K562 (cell line): ENCODE measurements around the gene NXF1. TPM values are rescaled to one million over a fixed set of nuclear protein-coding genes. Genes with fewer than 3 reads are reported as not detected.

Experiments
- ADNP ChIP-seq: fragments of 200-800 bp; sonication (Bioruptor generic); IDR thresholded peaks from 2 replicates; pipeline ENCODE4 v1.6.1; 2016; ENCODE audit warnings: missing genetic modification characterization, missing compliant biosample characterization
- CBX1 ChIP-seq: sonication (generic); IDR thresholded peaks from 2 replicates; pipeline ENCODE4 v1.6.1; 2016; ENCODE audit warnings: antibody characterized with exemption, low read depth, mild to moderate bottlenecking
- CREB1 ChIP-seq, 2 experiments: sonication (generic) in 1 of 2; formaldehyde crosslinking in 1 of 2; IDR thresholded peaks; 2 replicates each; pipeline versions ENCODE4 v1.6.1 to v1.8.0; 2012 to 2022; ENCODE audit warnings: inconsistent platforms in 1 of 2, mild to moderate bottlenecking in 1 of 2, missing genetic modification reagents in 1 of 2, moderate library complexity in 1 of 2
- DPF2 ChIP-seq: fragments of 450-650 bp; IDR thresholded peaks from 2 replicates; pipeline ENCODE4 v1.6.1; 2016
- HDAC2 ChIP-seq: fragments of 450-650 bp; IDR thresholded peaks from 2 replicates; pipeline ENCODE4 v1.6.1; 2016; ENCODE audit warnings: mild to moderate bottlenecking
- HNRNPUL1 ChIP-seq: fragments of 200-400 bp; formaldehyde crosslinking; IDR thresholded peaks from 2 replicates; pipeline ENCODE4 v1.6.1; 2017; ENCODE audit warnings: low read length
- NR2C1 ChIP-seq, 2 experiments: fragments of 450-650 bp; IDR thresholded peaks; 2 replicates each; pipeline ENCODE4 v1.6.1; 2017; ENCODE audit warnings: mild to moderate bottlenecking in 2 of 2, antibody characterized with exemption in 1 of 2, inconsistent platforms in 1 of 2, missing compliant biosample characterization in 1 of 2, missing genetic modification characterization in 1 of 2
- TAF1 ChIP-seq: IDR thresholded peaks from 2 replicates; pipeline ENCODE4 v1.6.1; 2011; ENCODE audit warnings: mild to moderate bottlenecking, low read length, moderate library complexity; ENCODE audit not compliant: insufficient read depth, control insufficient read depth, severe bottlenecking; ENCODE audit errors: extremely low read depth
- ZBTB17 ChIP-seq: fragments of 450-650 bp; formaldehyde crosslinking; IDR thresholded peaks from 2 replicates; pipeline ENCODE4 v1.4.0; 2020; ENCODE audit warnings: mild to moderate bottlenecking
- ZNF24 ChIP-seq: fragments of 450-650 bp; IDR thresholded peaks from 2 replicates; pipeline ENCODE4 v1.6.1; 2016
- ZNF436 ChIP-seq: fragments of 250-450, 450-650 bp; sonication (Bioruptor Pico); formaldehyde crosslinking; IDR thresholded peaks from 2 replicates; pipeline ENCODE4 v1.7.0; 2020; ENCODE audit warnings: mild to moderate bottlenecking
- ZNF668 ChIP-seq: fragments of 250-450 bp; sonication (Bioruptor Pico); IDR thresholded peaks from 2 replicates; pipeline ENCODE4 v1.8.0; 2022; ENCODE audit warnings: mild to moderate bottlenecking, inconsistent platforms
- polyA plus RNA-seq, 8 experiments: library from polyadenylated mRNA; depleted of rRNA in 4 of 8; stranded (reverse) in 5 of 8; unstranded in 3 of 8; fragments of >200 nt; fragmentation: Nextera tagmentation in 2 of 8; fragmentation: Illumina TruSeq in 1 of 8; extraction: Ambion mirVana in 2 of 8; extraction: Trizol in 1 of 8; gene quantifications; 2 replicates each; pipeline versions ENCODE4 v1.2.1 to v1.2.3, GENCODE V29; 2011 to 2014; ENCODE audit warnings: inconsistent platforms in 1 of 8, missing spikeins in 1 of 8
- total RNA-seq, 7 experiments: library from RNA; depleted of rRNA in 6 of 7; stranded (reverse); fragments of >200 nt in 6 of 7; fragmentation: Illumina TruSeq in 2 of 7; extraction: Trizol in 2 of 7; gene quantifications; 2 replicates each; pipeline versions ENCODE4 v1.2.1 to v1.2.3, GENCODE V29; 2011 to 2021; ENCODE audit warnings: low replicate concordance in 1 of 7
- TF ChIP-seq, protein P1 (sequence below): fragments of 450-650 bp; IDR thresholded peaks from 2 replicates; pipeline ENCODE4 v1.6.1; 2016; ENCODE audit warnings: low read depth
- TF ChIP-seq, protein P2 (sequence below): fragments of 250-450 bp; sonication (Bioruptor Pico); IDR thresholded peaks from 2 replicates; pipeline ENCODE4 v1.4.0; 2020

Gene NXF1
- total and polyA plus RNA-seq, 9 of the 15 experiments (the other 6 are each of a cell fraction or from before 2014, with no cell fraction given) = 18.1 to 98.3 (median 35.8) TPM

DNA sequence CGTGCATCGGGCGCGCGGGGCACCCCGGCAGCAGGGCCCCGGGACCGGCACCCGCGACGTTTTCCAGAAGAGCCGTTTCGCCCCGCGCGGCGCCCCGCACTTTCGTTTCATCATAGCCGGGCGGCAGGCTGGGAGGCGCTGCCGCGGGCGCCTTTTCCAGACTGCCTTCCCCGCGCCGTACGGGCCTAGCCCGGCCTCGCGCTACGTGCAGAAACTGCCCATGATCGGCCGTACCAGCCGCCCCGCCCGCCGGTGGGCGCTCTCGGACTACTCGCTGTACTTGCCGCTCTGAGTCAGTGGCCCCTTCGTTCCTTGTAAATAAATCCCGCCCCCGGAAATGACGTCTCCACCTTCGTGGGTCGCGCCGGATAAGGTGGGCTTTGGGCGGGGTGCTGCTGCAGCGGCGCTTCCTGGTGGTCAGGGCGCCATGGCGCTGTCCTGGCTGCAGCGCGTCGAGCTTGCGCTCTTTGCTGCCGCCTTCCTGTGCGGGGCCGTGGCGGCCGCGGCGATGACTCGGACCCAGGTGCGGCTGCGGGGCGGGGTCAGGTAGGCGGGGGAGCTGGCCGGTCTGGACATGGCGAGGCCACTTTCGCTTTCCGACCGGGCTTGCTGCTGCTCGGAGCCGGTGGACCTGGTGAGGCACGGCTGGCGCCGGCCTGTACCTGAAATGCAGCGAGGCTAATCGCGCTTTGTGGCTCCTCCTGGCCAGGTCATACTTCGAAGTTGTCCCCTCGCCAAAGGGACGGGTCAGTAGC lies 18.1 kb downstream of the NXF1 start, which contains the start of gene TMEM179B (continued):
- TF ChIP-seq NR2C1 (IDR thresholded peaks at IDR 0.05) (no peak; the same call in 1 of the 2 replicates), NR2C1 (tag; IDR thresholded peaks at IDR 0.05) (no peak), CREB1 (IDR thresholded peaks at IDR 0.05) (peak; percentile 94), CREB1 (CRISPR knock-in tag; IDR thresholded peaks at IDR 0.05) (peak; percentile 97), ZNF436 (CRISPR knock-in tag) (no peak), TAF1 (peak; percentile 90), ADNP (tag) (no peak), HNRNPUL1 (no peak), CBX1 (peak; percentile 94; the same call in 1 of the 2 replicates), ZNF24 (no peak), ZNF668 (CRISPR knock-in tag) (no peak), ZBTB17 (peak; percentile 83), DPF2 (no peak; the same call in 1 of the 2 replicates), HDAC2 (peak; percentile 56; the same call in 1 of the 2 replicates)
- TF ChIP-seq, protein P1, sequence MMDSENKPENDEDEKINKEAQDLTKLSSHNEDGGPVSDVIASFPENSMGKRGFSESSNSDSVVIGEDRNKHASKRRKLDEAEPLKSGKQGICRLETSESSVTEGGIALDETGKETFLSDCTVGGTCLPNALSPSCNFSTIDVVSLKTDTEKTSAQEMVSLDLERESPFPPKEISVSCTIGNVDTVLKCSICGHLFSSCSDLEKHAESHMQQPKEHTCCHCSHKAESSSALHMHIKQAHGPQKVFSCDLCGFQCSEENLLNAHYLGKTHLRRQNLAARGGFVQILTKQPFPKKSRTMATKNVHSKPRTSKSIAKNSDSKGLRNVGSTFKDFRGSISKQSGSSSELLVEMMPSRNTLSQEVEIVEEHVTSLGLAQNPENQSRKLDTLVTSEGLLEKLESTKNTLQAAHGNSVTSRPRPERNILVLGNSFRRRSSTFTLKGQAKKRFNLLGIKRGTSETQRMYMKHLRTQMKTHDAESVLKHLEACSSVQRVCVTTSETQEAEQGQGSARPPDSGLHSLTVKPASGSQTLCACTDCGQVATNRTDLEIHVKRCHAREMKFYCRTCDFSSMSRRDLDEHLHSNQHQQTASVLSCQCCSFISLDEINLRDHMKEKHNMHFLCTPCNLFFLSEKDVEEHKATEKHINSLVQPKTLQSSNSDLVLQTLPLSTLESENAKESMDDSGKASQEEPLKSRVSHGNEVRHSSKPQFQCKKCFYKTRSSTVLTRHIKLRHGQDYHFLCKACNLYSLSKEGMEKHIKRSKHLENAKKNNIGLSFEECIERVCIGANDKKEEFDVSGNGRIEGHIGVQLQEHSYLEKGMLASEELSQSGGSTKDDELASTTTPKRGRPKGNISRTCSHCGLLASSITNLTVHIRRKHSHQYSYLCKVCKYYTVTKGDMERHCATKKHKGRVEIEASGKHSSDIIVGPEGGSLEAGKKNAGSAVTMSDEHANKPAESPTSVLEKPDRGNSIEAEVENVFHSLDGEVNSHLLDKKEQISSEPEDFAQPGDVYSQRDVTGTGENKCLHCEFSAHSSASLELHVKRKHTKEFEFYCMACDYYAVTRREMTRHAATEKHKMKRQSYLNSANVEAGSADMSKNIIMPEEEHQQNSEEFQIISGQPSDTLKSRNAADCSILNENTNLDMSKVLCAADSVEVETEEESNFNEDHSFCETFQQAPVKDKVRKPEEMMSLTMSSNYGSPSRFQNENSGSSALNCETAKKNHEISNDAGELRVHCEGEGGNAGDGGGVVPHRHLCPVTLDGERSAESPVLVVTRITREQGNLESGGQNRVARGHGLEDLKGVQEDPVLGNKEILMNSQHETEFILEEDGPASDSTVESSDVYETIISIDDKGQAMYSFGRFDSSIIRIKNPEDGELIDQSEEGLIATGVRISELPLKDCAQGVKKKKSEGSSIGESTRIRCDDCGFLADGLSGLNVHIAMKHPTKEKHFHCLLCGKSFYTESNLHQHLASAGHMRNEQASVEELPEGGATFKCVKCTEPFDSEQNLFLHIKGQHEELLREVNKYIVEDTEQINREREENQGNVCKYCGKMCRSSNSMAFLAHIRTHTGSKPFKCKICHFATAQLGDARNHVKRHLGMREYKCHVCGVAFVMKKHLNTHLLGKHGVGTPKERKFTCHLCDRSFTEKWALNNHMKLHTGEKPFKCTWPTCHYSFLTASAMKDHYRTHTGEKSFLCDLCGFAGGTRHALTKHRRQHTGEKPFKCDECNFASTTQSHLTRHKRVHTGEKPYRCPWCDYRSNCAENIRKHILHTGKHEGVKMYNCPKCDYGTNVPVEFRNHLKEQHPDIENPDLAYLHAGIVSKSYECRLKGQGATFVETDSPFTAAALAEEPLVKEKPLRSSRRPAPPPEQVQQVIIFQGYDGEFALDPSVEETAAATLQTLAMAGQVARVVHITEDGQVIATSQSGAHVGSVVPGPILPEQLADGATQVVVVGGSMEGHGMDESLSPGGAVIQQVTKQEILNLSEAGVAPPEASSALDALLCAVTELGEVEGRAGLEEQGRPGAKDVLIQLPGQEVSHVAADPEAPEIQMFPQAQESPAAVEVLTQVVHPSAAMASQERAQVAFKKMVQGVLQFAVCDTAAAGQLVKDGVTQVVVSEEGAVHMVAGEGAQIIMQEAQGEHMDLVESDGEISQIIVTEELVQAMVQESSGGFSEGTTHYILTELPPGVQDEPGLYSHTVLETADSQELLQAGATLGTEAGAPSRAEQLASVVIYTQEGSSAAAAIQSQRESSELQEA = no peak
- TF ChIP-seq, protein P2, sequence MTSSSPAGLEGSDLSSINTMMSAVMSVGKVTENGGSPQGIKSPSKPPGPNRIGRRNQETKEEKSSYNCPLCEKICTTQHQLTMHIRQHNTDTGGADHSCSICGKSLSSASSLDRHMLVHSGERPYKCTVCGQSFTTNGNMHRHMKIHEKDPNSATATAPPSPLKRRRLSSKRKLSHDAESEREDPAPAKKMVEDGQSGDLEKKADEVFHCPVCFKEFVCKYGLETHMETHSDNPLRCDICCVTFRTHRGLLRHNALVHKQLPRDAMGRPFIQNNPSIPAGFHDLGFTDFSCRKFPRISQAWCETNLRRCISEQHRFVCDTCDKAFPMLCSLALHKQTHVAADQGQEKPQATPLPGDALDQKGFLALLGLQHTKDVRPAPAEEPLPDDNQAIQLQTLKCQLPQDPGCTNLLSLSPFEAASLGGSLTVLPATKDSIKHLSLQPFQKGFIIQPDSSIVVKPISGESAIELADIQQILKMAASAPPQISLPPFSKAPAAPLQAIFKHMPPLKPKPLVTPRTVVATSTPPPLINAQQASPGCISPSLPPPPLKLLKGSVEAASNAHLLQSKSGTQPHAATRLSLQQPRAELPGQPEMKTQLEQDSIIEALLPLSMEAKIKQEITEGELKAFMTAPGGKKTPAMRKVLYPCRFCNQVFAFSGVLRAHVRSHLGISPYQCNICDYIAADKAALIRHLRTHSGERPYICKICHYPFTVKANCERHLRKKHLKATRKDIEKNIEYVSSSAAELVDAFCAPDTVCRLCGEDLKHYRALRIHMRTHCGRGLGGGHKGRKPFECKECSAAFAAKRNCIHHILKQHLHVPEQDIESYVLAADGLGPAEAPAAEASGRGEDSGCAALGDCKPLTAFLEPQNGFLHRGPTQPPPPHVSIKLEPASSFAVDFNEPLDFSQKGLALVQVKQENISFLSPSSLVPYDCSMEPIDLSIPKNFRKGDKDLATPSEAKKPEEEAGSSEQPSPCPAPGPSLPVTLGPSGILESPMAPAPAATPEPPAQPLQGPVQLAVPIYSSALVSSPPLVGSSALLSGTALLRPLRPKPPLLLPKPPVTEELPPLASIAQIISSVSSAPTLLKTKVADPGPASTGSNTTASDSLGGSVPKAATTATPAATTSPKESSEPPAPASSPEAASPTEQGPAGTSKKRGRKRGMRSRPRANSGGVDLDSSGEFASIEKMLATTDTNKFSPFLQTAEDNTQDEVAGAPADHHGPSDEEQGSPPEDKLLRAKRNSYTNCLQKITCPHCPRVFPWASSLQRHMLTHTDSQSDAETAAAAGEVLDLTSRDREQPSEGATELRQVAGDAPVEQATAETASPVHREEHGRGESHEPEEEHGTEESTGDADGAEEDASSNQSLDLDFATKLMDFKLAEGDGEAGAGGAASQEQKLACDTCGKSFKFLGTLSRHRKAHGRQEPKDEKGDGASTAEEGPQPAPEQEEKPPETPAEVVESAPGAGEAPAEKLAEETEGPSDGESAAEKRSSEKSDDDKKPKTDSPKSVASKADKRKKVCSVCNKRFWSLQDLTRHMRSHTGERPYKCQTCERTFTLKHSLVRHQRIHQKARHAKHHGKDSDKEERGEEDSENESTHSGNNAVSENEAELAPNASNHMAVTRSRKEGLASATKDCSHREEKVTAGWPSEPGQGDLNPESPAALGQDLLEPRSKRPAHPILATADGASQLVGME (CRISPR knock-in tag) = peak; percentile 20; the same call in 1 of the 2 replicates
